CD1c-positive myeloid dendritic cell (primary cell): ENCODE data around the gene TMEM131L.
A peak's percentile ranks its signal among the peaks of the same experiment; 100 is the strongest.
"Not testable (repeated sequence)": the region's sequence is repeated elsewhere in the genome, so short reads cannot be mapped to it uniquely, and the experiment has no call there.

Experiments
- DNase-seq: peaks from one replicate; pipeline ENCODE4 v3.0.0-alpha.2; 2016; ENCODE audit errors: extremely low spot score

Gene TMEM131L, protein sequence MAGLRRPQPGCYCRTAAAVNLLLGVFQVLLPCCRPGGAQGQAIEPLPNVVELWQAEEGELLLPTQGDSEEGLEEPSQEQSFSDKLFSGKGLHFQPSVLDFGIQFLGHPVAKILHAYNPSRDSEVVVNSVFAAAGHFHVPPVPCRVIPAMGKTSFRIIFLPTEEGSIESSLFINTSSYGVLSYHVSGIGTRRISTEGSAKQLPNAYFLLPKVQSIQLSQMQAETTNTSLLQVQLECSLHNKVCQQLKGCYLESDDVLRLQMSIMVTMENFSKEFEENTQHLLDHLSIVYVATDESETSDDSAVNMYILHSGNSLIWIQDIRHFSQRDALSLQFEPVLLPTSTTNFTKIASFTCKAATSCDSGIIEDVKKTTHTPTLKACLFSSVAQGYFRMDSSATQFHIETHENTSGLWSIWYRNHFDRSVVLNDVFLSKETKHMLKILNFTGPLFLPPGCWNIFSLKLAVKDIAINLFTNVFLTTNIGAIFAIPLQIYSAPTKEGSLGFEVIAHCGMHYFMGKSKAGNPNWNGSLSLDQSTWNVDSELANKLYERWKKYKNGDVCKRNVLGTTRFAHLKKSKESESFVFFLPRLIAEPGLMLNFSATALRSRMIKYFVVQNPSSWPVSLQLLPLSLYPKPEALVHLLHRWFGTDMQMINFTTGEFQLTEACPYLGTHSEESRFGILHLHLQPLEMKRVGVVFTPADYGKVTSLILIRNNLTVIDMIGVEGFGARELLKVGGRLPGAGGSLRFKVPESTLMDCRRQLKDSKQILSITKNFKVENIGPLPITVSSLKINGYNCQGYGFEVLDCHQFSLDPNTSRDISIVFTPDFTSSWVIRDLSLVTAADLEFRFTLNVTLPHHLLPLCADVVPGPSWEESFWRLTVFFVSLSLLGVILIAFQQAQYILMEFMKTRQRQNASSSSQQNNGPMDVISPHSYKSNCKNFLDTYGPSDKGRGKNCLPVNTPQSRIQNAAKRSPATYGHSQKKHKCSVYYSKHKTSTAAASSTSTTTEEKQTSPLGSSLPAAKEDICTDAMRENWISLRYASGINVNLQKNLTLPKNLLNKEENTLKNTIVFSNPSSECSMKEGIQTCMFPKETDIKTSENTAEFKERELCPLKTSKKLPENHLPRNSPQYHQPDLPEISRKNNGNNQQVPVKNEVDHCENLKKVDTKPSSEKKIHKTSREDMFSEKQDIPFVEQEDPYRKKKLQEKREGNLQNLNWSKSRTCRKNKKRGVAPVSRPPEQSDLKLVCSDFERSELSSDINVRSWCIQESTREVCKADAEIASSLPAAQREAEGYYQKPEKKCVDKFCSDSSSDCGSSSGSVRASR (N-terminal part only)

DNA sequence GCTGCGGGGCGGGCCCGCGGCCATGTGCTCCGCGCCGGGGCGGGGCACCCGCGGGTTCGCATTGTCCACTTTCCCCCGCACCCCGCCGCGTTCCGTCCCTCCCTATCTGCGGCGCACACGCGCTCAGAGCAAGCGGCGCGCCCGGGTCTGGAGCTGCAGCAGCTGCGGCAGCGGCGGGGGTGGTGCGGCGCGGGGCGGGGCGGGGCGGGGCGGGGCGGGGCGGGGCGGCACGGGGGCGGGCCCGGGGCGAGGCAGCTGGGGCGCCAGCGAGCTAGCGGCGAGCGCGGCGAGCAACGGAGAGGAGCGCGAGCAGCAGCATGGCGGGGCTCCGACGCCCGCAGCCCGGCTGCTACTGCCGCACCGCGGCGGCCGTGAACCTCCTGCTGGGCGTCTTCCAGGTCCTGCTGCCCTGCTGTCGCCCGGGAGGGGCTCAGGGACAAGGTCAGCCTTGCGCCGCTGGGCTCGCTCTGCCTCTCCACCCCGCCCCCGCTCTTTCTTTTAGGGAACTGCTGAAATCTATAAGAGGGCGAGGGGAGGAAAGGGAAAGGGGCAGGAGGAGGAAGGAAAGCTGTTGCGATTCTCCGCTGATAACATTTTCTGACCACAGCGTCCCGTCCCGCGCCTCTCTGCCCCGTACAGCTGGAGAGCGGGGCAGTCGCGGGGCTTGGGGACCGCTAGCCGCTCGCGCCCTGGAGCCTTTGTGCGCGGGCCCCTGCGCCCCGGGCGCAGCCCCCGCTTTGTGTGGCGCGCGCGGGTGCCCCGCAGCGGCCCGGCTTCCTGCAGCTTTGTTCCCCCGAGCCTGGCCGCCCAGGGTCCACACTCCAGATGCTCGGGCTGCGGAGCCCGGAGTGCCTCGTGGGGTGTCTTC lies at the start of gene TMEM131L:
Gene TMEM131L, plus strand, starts transcription at position 280 of the 868 bp plus-strand sequence. Its CDS starts 38 bp downstream, at position 318.
- DNase-seq: peak; percentile 83

DNA sequence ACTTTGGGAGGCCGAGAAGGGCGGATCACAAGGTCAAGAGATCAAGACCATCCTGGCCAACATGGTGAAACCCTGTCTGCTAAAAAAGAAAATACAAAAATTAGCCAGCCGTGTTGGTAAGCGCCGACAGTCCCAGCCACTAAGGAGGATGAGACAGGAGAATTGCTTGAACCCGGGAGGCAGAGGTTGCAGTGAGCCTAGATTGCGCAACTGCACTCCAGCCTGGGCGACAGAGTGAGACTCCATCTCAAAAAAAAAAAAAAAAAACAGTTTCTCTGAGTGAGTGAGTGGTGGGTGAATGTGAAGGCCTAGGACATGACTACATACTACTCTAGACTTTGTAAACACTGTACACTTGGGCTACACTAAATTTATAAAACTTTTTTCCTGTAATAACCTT lies 49.7 kb upstream of the TMEM131L start:
- not testable (repeated sequence) for DNase-seq

DNA sequence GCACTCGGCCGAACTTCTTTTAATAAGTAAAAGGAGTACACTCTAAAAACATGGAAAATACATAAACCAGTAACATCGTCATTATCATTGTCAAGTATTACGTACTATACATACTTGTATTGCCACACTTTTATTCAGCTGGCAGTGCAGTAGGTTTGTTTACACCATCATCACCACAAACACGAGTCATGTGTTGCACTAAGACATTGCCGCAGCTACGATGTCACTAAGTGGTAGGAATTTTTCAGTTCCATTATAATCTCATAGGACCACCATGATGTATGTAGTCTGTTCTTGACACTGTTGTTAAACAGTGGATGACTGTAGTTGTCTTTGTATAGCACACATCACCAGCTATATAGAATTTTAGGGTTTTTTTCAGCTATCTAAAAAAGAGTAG lies 48.0 kb upstream of the TMEM131L start:
- DNase-seq: no peak

GRCh38 chr4:153418558-153418957 lies 47.6 kb upstream of the TMEM131L start:
- DNase-seq: no peak

- DNase-seq: no peak
These were observed 47.1 kb upstream of the TMEM131L start for GRCh38 chr4:153419029-153419428.

DNA sequence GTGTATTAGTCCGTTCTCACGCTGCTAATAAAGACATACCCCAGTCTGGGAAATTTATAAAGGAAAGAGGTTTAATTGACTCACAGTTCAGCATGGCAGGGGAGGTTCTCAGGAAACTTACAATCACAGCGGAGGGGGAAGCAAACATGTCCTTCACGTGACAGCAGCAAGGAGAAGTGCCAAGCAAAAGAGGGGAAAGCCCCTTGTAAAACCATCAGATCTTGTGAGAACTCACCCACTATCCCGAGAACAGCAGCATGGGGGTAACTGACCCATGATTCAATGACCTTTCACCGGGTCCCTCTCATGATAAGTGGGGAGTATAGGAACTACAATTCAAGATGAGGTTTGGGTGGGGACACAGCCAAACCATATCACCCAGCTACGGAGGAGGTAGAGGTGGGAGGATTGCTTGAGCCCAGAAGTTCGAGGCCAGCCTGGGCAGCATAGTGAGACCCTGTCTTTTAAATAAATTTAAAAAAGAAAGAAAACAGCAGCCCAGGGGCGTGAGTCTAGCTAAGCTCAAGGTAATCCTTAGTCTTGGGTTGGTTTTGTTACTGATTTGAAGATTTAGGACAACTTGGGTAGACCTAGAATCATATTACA lies 46.4 kb upstream of the TMEM131L start:
- peak; percentile 39 for DNase-seq

DNA sequence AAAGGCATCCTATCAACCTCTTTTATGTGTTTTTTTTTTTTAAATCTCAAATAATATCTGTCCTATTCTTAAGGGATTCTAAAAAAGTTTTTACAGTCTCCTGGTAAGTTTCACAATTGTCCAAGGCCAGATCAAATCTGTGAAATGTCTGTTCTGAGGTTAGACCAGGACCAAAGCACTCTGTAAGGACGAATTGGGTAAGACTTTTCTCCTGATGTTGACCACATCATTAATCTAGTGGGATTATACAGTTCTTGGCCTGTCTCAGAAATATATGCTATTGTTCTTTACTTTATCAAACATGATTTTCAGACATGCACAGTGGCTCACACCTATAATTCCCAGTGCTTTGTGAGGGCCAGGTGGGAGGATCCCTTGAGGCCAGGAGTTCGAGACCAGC lies 45.8 kb upstream of the TMEM131L start:
- DNase-seq: no peak

DNA sequence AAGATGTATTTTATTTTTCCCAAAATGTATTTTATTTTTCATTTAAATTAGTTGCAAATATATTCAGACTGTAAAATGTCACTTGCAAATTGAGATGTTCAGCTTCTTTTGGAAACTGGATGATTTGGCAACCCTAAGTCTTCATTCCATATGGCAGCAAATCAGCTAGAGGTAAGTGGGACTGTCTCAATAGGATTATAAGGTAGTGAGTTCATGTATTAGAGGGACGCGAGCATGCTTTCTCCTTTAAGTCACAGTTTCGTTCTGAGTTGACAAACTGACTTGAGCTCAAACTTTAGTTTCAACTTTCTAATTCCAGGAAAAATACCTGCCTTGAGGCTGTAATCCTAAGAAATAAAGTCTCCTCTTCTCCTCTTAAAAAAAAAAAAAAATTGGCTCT lies 44.2 kb upstream of the TMEM131L start:
- no peak for DNase-seq

DNA sequence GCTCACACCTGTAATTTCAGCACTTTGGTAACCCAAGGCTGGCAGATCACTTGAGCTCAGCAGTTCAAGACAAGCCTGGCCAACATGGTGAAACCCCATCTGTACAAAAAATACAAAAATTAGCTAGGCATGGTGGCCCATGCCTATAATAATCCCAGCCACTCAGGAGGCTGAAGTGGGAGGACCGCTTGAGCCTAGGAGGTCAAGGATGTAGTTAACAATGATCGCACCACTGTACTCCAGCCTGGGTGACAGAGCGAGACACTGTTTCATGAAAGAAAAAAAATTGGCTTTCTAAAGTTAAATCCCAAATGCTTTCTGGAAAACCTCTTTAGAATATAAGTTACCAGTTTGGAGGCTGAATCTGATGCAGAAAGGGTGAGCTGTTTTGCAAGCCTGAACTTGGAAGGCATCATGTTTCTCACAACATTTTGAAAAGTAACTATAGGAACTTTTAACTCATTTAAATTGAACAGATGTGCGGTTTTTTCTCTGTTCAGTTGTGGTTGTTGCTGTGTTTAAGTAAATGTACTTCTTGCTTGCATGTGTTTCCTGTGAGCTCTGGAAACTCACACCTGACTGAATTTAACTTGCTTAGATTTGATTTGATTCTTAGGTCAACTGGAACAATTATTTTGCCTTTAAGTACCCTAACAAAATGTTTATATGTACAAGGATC lies 39.8 kb upstream of the TMEM131L start:
- no peak for DNase-seq

DNA sequence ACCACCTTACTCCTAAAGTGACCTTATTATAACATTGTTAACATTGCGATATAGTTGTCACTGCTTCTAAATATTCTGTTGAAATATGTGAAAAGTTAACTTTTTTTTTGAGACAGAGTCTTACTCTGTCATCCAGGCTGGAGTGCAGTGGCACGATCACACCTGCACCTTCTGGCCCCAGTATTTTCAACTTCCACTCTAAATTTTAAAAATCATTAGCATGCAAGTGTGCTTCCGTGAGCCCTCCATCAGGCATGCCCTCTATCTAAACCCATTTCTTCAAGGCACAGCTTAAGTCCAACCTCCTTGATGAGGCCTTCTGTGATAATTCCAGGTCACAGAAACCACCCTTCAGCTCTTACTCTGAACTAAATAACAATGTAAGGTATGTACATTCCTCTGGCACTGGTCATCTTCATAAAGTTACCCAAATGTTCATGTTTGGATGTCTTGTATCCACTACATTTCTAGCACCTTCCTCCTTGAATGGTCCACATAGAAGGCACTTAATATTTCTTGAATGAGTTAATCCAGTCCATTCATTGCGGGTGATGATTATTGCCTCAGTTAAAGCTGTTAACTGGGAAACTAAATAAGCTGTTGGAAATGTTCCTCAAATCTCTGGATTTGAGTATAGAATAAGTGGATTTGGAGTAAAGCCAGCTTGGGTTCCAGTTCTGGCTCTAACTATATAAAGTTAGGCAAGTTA lies 38.6 kb upstream of the TMEM131L start:
- no peak for DNase-seq

GRCh38 chr4:153428941-153429475 lies 37.2 kb upstream of the TMEM131L start:
- DNase-seq: no peak

GRCh38 chr4:153432965-153433753 lies 33.0 kb upstream of the TMEM131L start:
- peak; percentile 91 for DNase-seq

- DNase-seq: no peak
These were observed 32.4 kb upstream of the TMEM131L start for GRCh38 chr4:153433754-153434105.

DNA sequence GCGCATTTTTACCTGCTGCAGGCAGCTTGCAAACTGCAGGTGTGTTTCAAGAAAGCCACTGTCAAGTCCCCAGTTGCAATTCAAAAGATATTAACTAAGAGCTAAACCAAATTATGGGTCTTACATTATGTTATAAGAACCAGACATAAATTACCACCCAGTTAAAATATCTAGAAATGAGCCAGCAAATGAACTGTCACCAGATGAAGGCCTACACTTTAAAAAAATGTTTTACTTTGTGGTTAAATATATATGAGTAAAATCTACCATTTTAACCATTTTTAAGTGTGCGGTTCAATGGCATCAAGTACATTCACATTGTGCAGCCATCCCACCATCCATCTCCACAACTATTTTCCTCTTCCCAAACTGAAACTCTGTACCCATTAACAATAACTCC lies 32.0 kb upstream of the TMEM131L start:
- DNase-seq: no peak

DNA sequence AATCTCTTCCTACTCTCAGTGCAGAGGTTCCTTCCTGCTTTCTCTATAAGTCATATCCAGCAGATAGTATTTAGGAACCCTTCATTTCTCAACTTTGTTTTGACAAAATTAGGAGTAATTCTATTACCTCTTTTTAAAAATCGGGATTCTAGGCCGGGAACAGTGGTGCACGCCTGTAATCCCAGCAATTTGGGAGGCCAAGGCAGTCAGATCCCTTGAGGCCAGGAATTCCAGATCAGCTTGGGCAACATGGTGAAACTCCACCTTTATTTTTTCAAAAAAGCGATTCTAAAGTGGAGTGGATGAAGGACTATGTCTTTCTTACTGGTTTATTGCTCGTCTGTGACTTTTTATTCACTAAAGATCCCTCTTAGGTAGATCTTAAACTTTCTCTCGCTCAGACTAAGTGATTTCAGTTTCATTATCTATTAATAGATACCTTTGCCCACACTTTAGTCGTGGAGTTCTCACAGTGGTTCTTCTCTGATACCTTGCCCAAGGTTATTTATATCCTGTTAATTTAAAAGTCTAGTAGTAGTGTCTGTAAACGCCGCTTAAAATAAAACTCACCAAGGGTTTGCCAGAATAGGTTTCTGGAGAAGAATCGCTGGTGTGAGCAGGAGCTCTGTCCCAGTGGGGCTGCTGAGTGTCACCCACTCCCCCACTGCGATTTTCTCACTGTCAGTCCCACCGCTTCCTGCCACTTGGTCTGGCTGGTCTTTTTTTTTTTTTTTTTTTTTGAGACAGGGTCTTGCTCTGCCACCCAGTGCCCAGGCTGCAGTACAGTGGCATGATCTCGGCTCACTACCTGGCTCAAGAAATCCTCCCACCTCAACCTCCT lies 27.0 kb upstream of the TMEM131L start:
- DNase-seq: no peak

DNA sequence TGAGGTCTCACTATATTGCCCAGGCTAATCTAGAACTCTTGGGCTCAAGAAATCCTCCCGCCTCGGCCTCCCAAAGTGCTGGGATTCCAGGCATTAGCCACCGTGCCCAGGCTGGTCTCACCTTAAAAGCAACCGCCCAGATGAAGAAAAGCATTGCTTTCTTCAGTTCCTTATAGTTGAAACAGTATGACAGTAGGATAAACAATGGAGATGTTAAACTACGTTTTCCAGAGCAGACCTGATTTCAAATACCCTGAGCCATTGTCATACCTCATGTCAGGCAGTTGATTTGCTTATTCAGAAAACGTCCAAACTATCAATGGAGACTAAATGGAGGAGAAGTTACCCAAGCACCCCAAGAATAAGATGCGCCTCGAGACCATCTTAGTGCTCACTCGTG lies 26.3 kb upstream of the TMEM131L start:
- no peak for DNase-seq

- no peak for DNase-seq
These were observed 25.7 kb upstream of the TMEM131L start for GRCh38 chr4:153440475-153440874.
